ENCODE data around the gene CLDN6.

GRCh38 chr16:2988590-2989099 lies 29.3 kb downstream of the CLDN6 start:
- no peak for TF ChIP-seq YY1 (IDR thresholded peaks at IDR 0.05; ENCODE audit: insufficient read depth, insufficient read length)
- no peak for TF ChIP-seq ZNF274 (IDR thresholded peaks at IDR 0.05; ENCODE audit: low read depth, low read length)
- TF ChIP-seq SUZ12 (IDR thresholded peaks at IDR 0.05; ENCODE audit: extremely low read depth, insufficient read depth, insufficient read length): no peak

Data from NT2/D1 (cell line).